ENCODE measurements around the gene NEK4. TPM values are rescaled to one million over a fixed set of nuclear protein-coding genes. Genes with fewer than 3 reads are reported as not detected.
A peak's percentile ranks its signal among the peaks of the same experiment; 100 is the strongest.

The NEK4 gene
- total RNA-seq, 4 donors from 2014 or later: 36.7 to 65.6 (median 41.8) TPM

- intact Hi-C loops (cut with DNase I): loop anchor here (10.0 kb wide), 1 partner anchor 230 kb away; the partner anchor contains the start of genes NISCH and TNNC1
- H3K27ac ChIP-seq: peak overlapping the region; percentile 93 to 96 (median 95)
- WGBS, 2 donors: 0% methylated on average over 18 to 22 of the region's 41 CpGs
- peak overlapping the region; percentile 71 to 84 (median 83) for H3K4me3 ChIP-seq (replicated peaks in 1 of 3)
- H3K4me1 ChIP-seq: peaks cover 17 to 47% of the 10 kb centered on the region in 2 donors
- H3K36me3 ChIP-seq: peaks cover 29 to 30% of the 10 kb centered on the region in 2 donors
- H3K27me3 ChIP-seq: no peaks in the 10 kb centered on the region
- TF ChIP-seq, protein P1, sequence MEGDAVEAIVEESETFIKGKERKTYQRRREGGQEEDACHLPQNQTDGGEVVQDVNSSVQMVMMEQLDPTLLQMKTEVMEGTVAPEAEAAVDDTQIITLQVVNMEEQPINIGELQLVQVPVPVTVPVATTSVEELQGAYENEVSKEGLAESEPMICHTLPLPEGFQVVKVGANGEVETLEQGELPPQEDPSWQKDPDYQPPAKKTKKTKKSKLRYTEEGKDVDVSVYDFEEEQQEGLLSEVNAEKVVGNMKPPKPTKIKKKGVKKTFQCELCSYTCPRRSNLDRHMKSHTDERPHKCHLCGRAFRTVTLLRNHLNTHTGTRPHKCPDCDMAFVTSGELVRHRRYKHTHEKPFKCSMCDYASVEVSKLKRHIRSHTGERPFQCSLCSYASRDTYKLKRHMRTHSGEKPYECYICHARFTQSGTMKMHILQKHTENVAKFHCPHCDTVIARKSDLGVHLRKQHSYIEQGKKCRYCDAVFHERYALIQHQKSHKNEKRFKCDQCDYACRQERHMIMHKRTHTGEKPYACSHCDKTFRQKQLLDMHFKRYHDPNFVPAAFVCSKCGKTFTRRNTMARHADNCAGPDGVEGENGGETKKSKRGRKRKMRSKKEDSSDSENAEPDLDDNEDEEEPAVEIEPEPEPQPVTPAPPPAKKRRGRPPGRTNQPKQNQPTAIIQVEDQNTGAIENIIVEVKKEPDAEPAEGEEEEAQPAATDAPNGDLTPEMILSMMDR (IDR thresholded peaks at IDR 0.05): peak in 1 of 6 experiments; percentile 23
- no peak for TF ChIP-seq POLR2A (IDR thresholded peaks at IDR 0.05)
- no peaks in the 10 kb centered on the region for H3K9me3 ChIP-seq
- DNase-seq: peak; percentile 82 to 83
Observed at GRCh38 chr3:52685285-52685708, 85.4 kb downstream of the NEK4 start.

DNA sequence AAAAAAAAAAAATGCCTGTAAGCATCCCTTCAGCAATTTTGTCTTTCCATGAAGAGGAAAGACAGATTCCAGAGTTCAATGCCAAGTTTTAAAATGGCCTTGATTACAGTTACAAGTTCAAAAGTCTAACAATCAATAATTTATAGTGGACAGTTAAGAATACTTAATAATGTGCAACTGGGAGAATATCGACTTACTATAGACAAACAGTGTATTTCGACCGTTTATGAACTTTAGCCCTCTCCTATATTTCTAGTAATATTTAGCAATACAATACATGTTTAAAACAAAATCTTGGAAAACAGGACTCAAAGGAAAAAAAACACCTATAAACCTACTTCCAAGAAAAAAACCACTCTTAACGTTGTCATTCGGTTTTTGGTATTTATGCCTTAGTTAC is 86.6 kb downstream of the NEK4 start:
- no peak for DNase-seq
- Histone ChIP-seq H3K36me3 (peaks cover 18 to 19% of the 10 kb centered on the region in 2 donors), H3K27me3 (no peaks in the 10 kb centered on the region), H3K9me3 (no peaks in the 10 kb centered on the region), H3K27ac (peak overlapping the region in 2 of 3 donors; percentile 60 to 93), H3K4me3 (replicated peaks in 1 of 3) (peak overlapping the region in 1 of 3 donors; percentile 71), H3K4me1 (peaks cover 17 to 47% of the 10 kb centered on the region in 2 donors)
- intact Hi-C loops (cut with DNase I): loop anchor here (10.0 kb wide), 1 partner anchor 229 kb away; the partner anchor contains the start of genes NISCH and TNNC1
- 60 to 62% methylated on average over 5 of the region's 5 CpGs for WGBS, 2 donors
- TF ChIP-seq POLR2A (IDR thresholded peaks at IDR 0.05): no peak
- TF ChIP-seq, protein P1 (IDR thresholded peaks at IDR 0.05): no peak

DNA sequence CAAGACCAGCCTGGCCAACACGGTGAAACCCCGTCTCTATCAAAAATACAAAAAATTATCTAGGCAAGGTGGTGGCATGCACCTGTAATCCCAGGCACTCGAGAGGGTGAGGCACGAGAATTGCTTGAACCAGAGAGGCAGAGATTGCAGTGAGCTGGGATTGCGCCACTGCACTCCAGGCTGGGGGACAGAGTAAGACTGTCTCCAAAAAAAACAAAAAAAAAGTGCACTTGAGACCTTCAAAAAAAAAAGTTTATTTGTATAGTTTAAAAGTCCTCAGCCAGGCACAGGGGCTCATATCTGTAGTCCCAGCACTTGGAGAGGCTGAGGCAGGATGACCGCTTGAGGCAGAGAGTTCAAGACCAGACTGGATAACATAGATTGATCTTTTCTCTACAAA is 87.1 kb downstream of the NEK4 start:
- 52 to 57% methylated on average over 6 of the region's 6 CpGs for WGBS, 2 donors
- peak; percentile 50 to 80 for DNase-seq
- H3K36me3 ChIP-seq: peaks cover 14 to 19% of the 10 kb centered on the region in 2 donors
- intact Hi-C loops (cut with DNase I): loop anchor here (10.0 kb wide), 1 partner anchor 229 kb away; the partner anchor contains the start of genes NISCH and TNNC1
- H3K9me3 ChIP-seq: no peaks in the 10 kb centered on the region
- TF ChIP-seq, protein P1 (IDR thresholded peaks at IDR 0.05): no peak
- no peak for TF ChIP-seq POLR2A (IDR thresholded peaks at IDR 0.05)
- peak overlapping the region in 1 of 3 donors; percentile 67 for H3K27ac ChIP-seq
- no peaks in the 10 kb centered on the region for H3K27me3 ChIP-seq
- no peak overlapping the region for H3K4me3 ChIP-seq (replicated peaks in 1 of 3)
- peaks cover 17 to 47% of the 10 kb centered on the region in 2 donors for H3K4me1 ChIP-seq

DNA sequence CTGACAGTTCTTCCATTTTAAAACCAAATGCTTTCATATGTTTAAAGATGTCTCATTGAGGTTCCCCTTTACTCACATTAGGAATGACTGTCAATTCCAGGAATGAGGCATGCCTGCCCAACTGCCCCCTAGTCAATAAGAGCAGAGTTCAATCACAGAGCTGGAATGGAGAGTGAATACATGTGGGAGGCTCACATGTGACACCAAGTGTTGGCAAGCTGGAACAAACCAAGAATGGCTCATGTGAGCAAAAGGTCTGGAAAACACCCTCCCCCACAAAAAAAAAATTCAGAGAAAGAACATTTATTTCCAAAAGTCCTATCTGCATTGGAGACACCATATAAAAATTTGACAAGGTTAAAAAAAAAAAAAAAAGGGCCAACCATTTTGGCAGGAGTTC is 88.7 kb downstream of the NEK4 start:
- TF ChIP-seq, protein P1 (IDR thresholded peaks at IDR 0.05): peak in 3 of 6 experiments; percentile 15 to 36 (median 20)
- TF ChIP-seq POLR2A (IDR thresholded peaks at IDR 0.05): no peak
- peaks cover 13 to 21% of the 10 kb centered on the region in 2 donors for H3K36me3 ChIP-seq
- intact Hi-C loops (cut with DNase I): loop anchor here (10.0 kb wide), 1 partner anchor 227 kb away; the partner anchor contains the start of genes NISCH and TNNC1
- peaks cover 17 to 41% of the 10 kb centered on the region in 2 donors for H3K4me1 ChIP-seq
- H3K4me3 ChIP-seq (replicated peaks in 1 of 3): no peak overlapping the region
- DNase-seq: peak; percentile 41 to 47
- H3K27ac ChIP-seq: peak overlapping the region in 2 of 3 donors; percentile 27 to 31
- no peaks in the 10 kb centered on the region for H3K9me3 ChIP-seq
- no peaks in the 10 kb centered on the region for H3K27me3 ChIP-seq

- TF ChIP-seq POLR2A (IDR thresholded peaks at IDR 0.05): no peak
- TF ChIP-seq, protein P1 (IDR thresholded peaks at IDR 0.05): no peak
- no peak for DNase-seq
- H3K27ac ChIP-seq: peak overlapping the region in 2 of 3 donors; percentile 27 to 31
- no peaks in the 10 kb centered on the region for H3K9me3 ChIP-seq
- H3K36me3 ChIP-seq: peaks cover 16 to 25% of the 10 kb centered on the region in 2 donors
- no peak overlapping the region for H3K4me3 ChIP-seq (replicated peaks in 1 of 3)
- H3K27me3 ChIP-seq: no peaks in the 10 kb centered on the region
- intact Hi-C loops (cut with DNase I): loop anchor here (10.0 kb wide), 1 partner anchor 227 kb away; the partner anchor contains the start of genes NISCH and TNNC1
- H3K4me1 ChIP-seq: peaks cover 17 to 37% of the 10 kb centered on the region in 2 donors
- 73 to 80% methylated on average over 3 of the region's 3 CpGs for WGBS, 2 donors
Observed at GRCh38 chr3:52681596-52681995, 89.1 kb downstream of the NEK4 start.
